HUES6 (cell line): ENCODE data around the gene SLC22A7.

Experiments used
- H3K27ac ChIP-seq: 2 replicates; pipeline ENCODE4 v1.7.0; 2013; ENCODE audit warnings: low read depth, mild to moderate bottlenecking, low read length, inconsistent platforms
- H3K27me3 ChIP-seq: 2 replicates; pipeline ENCODE4 v1.6.1; 2013; ENCODE audit warnings: low read length; ENCODE audit not compliant: control insufficient read depth, insufficient read depth
- H3K36me3 ChIP-seq: 2 replicates; pipeline ENCODE4 v1.6.1; 2013; ENCODE audit warnings: low read length; ENCODE audit not compliant: control insufficient read depth, insufficient read depth
- H3K4me1 ChIP-seq: 2 replicates; pipeline ENCODE4 v1.6.1; 2013; ENCODE audit warnings: low read length; ENCODE audit not compliant: control insufficient read depth, insufficient read depth
- H3K4me3 ChIP-seq: 2 replicates; pipeline ENCODE4 v1.5.1; 2013; ENCODE audit warnings: low read depth, low read length
- H3K9ac ChIP-seq: one replicate; pipeline ENCODE4 v1.6.1; 2013; ENCODE audit warnings: mild to moderate bottlenecking, low read length
- H3K9me3 ChIP-seq: 2 replicates; pipeline ENCODE4 v1.6.1; 2013; ENCODE audit warnings: low read depth, low read length; ENCODE audit not compliant: control insufficient read depth, insufficient read depth

Gene SLC22A7

GRCh38 chr6:43306086-43306485, 8.0 kb downstream of the SLC22A7 start:
- H3K4me3 ChIP-seq: no peak overlapping the region
- H3K27me3 ChIP-seq: 0 out of 2 replicates have a peak, but pooled peaks cover 6% of the 10 kb centered on the region
- no peak overlapping the region for H3K27ac ChIP-seq
- H3K9me3 ChIP-seq: no peaks in the 10 kb centered on the region
- peaks cover 17% of the 10 kb centered on the region for H3K4me1 ChIP-seq
- 0 out of 2 replicates have a peak, but pooled peaks cover 3% of the 10 kb centered on the region for H3K36me3 ChIP-seq
- H3K9ac ChIP-seq: no peak overlapping the region

GRCh38 chr6:43307451-43308100, 9.5 kb downstream of the SLC22A7 start:
- Histone ChIP-seq H3K4me3 (peak overlapping the region; percentile 71), H3K9ac (no peak overlapping the region), H3K9me3 (no peaks in the 10 kb centered on the region), H3K27me3 (0 out of 2 replicates have a peak, but pooled peaks cover 6% of the 10 kb centered on the region), H3K27ac (no peak overlapping the region), H3K4me1 (peaks cover 17% of the 10 kb centered on the region), H3K36me3 (0 out of 2 replicates have a peak, but pooled peaks cover 3% of the 10 kb centered on the region)

GRCh38 chr6:43308101-43308989, 10.3 kb downstream of the SLC22A7 start, which contains the start of gene CRIP3:
TSS of gene CRIP3 (minus strand) at chr6:43308826. CDS start at chr6:43308792, 34 bp downstream.
- Histone ChIP-seq H3K9ac (peak within 1 kb of the TSS; percentile 44), H3K27ac (no peak within 1 kb of the TSS; the same call in 1 of the 2 replicates), H3K36me3 (0 out of 2 replicates have a peak, but pooled peaks cover 3% of the 10 kb centered on the region), H3K27me3 (0 out of 2 replicates have a peak, but pooled peaks cover 6% of the 10 kb centered on the region), H3K4me3 (peak within 1 kb of the TSS; percentile 71), H3K4me1 (peaks cover 17% of the 10 kb centered on the region), H3K9me3 (no peaks in the 10 kb centered on the region)

GRCh38 chr6:43308990-43309477, 11.0 kb downstream of the SLC22A7 start:
- Histone ChIP-seq H3K27ac (no peak overlapping the region; the same call in 1 of the 2 replicates), H3K36me3 (0 out of 2 replicates have a peak, but pooled peaks cover 3% of the 10 kb centered on the region), H3K27me3 (0 out of 2 replicates have a peak, but pooled peaks cover 6% of the 10 kb centered on the region), H3K9me3 (no peaks in the 10 kb centered on the region), H3K4me3 (peak overlapping the region; percentile 71), H3K4me1 (peaks cover 17% of the 10 kb centered on the region), H3K9ac (peak overlapping the region; percentile 44)

GRCh38 chr6:43310134-43310533, 12.1 kb downstream of the SLC22A7 start:
- Histone ChIP-seq H3K9ac (no peak overlapping the region), H3K4me3 (no peak overlapping the region), H3K36me3 (0 out of 2 replicates have a peak, but pooled peaks cover 3% of the 10 kb centered on the region), H3K9me3 (no peaks in the 10 kb centered on the region), H3K27me3 (0 out of 2 replicates have a peak, but pooled peaks cover 6% of the 10 kb centered on the region), H3K4me1 (peaks cover 17% of the 10 kb centered on the region), H3K27ac (no peak overlapping the region)

GRCh38 chr6:43310624-43311023, 12.6 kb downstream of the SLC22A7 start:
- Histone ChIP-seq H3K27ac (no peak overlapping the region), H3K4me3 (no peak overlapping the region), H3K9me3 (no peaks in the 10 kb centered on the region), H3K9ac (no peak overlapping the region), H3K27me3 (0 out of 2 replicates have a peak, but pooled peaks cover 6% of the 10 kb centered on the region), H3K36me3 (0 out of 2 replicates have a peak, but pooled peaks cover 3% of the 10 kb centered on the region), H3K4me1 (peaks cover 17% of the 10 kb centered on the region)

GRCh38 chr6:43311666-43312065, 13.6 kb downstream of the SLC22A7 start:
- no peaks in the 10 kb centered on the region for H3K36me3 ChIP-seq
- no peak overlapping the region for H3K4me3 ChIP-seq
- H3K4me1 ChIP-seq: peaks cover 17% of the 10 kb centered on the region
- H3K27me3 ChIP-seq: 0 out of 2 replicates have a peak, but pooled peaks cover 6% of the 10 kb centered on the region
- no peak overlapping the region for H3K9ac ChIP-seq
- H3K27ac ChIP-seq: no peak overlapping the region
- H3K9me3 ChIP-seq: no peaks in the 10 kb centered on the region

- no peaks in the 10 kb centered on the region for H3K36me3 ChIP-seq
- H3K4me1 ChIP-seq: peaks cover 17% of the 10 kb centered on the region
- no peaks in the 10 kb centered on the region for H3K27me3 ChIP-seq
- H3K4me3 ChIP-seq: no peak overlapping the region
- no peak overlapping the region for H3K9ac ChIP-seq
- no peaks in the 10 kb centered on the region for H3K9me3 ChIP-seq
- H3K27ac ChIP-seq: no peak overlapping the region
Observed at GRCh38 chr6:43313813-43314212, 15.8 kb downstream of the SLC22A7 start.

- Histone ChIP-seq H3K36me3 (no peaks in the 10 kb centered on the region), H3K4me3 (no peak overlapping the region), H3K4me1 (peaks cover 12% of the 10 kb centered on the region; the same call in 1 of the 2 replicates), H3K27me3 (no peaks in the 10 kb centered on the region), H3K9ac (no peak overlapping the region), H3K27ac (no peak overlapping the region), H3K9me3 (no peaks in the 10 kb centered on the region)
Observed at GRCh38 chr6:43318011-43318410, 20.0 kb downstream of the SLC22A7 start.

GRCh38 chr6:43325876-43326275, 27.8 kb downstream of the SLC22A7 start:
- H3K36me3 ChIP-seq: no peaks in the 10 kb centered on the region
- no peaks in the 10 kb centered on the region for H3K4me1 ChIP-seq
- no peak overlapping the region for H3K27ac ChIP-seq
- H3K4me3 ChIP-seq: no peak overlapping the region
- H3K27me3 ChIP-seq: no peaks in the 10 kb centered on the region
- H3K9ac ChIP-seq: no peak overlapping the region
- H3K9me3 ChIP-seq: no peaks in the 10 kb centered on the region
